ENCODE results near the gene SH2D4B. TPM values are rescaled to one million over a fixed set of nuclear protein-coding genes. Genes with fewer than 3 reads are reported as not detected.

Gene SH2D4B
- total RNA-seq, 1 experiment from 2014 or later = 0.07 TPM

- H3K79me2 ChIP-seq (ENCODE audit: insufficient read depth, low read length) = no peaks in the 10 kb centered on the region
- Mint-ChIP-seq H3K4me3 (no peak overlapping the region), H3K27me3 (ENCODE audit: low read depth) (peaks cover 9% of the 10 kb centered on the region), H3K4me1 (no peaks in the 10 kb centered on the region; a peak in 1 of 4 replicates), H3K36me3 (ENCODE audit: insufficient read depth in 1 of 3, low read depth in 3 of 3) (no peaks in the 10 kb centered on the region), H3K27ac (no peak overlapping the region), H3K9me3 (no peaks in the 10 kb centered on the region)
- H2BK12ac ChIP-seq (ENCODE audit: insufficient read length, low read depth, low read length) = no peak overlapping the region
- H3K4me2 ChIP-seq (ENCODE audit: insufficient read depth, insufficient read length, low read length) = no peak overlapping the region
- no peak overlapping the region for H4K91ac ChIP-seq (ENCODE audit: insufficient read length, low read depth, low read length)
- no CpG with 5 or more reads among the region's 5 CpGs for WGBS (ENCODE audit: extremely low coverage, insufficient read length, low lambda C conversion rate)
- no peak overlapping the region for H2AFZ ChIP-seq (ENCODE audit: low read length)
- no peak overlapping the region for H4K5ac ChIP-seq (ENCODE audit: insufficient read length, low read depth, low read length)
- no peak overlapping the region for H3K4ac ChIP-seq (ENCODE audit: low read depth, low read length)
- no peak overlapping the region for H2BK20ac ChIP-seq (ENCODE audit: low read depth, low read length, poor library complexity, severe bottlenecking)
- no peak overlapping the region for H3T11ph ChIP-seq (ENCODE audit: low read length)
- H3K27me3 ChIP-seq (ENCODE audit: insufficient read depth, low read length) = no peaks in the 10 kb centered on the region
- TF ChIP-seq CTCF (conservative IDR thresholded peaks at IDR 0.05) = 0 out of 3 replicates have a peak, but pooled peaks have one; percentile 19
- H3K9me3 ChIP-seq (ENCODE audit: control insufficient read depth, low read depth, low read length) = no peaks in the 10 kb centered on the region
- H2BK5ac ChIP-seq (ENCODE audit: insufficient read length, low read length) = no peak overlapping the region
- H4K8ac ChIP-seq (replicated peaks; ENCODE audit: insufficient read length, low read depth, low read length) = no peak overlapping the region
- H3K23ac ChIP-seq (ENCODE audit: insufficient read length, low read depth, low read length) = no peak overlapping the region
- no peak overlapping the region for H2BK15ac ChIP-seq (ENCODE audit: low read depth, low read length)
- H4K20me1 ChIP-seq (ENCODE audit: control insufficient read depth, insufficient read depth, insufficient read length) = no peaks in the 10 kb centered on the region
- no peaks in the 10 kb centered on the region for H3K4me1 ChIP-seq (ENCODE audit: insufficient read depth, low read length)
- no peak overlapping the region for H3K56ac ChIP-seq (ENCODE audit: insufficient read length, low read depth, low read length)
- H2AK5ac ChIP-seq (ENCODE audit: insufficient read length, low read length) = no peak overlapping the region
- no peak for DNase-seq
- H3K9ac ChIP-seq (ENCODE audit: extremely low read depth, insufficient read length, low read length) = no peak overlapping the region
- H3K27ac ChIP-seq (ENCODE audit: insufficient read length, low read depth, low read length) = no peak overlapping the region
- no peaks in the 10 kb centered on the region for H3K23me2 ChIP-seq (ENCODE audit: insufficient read length, low read depth, low read length, poor library complexity, severe bottlenecking)
- no peak overlapping the region for H2BK120ac ChIP-seq (ENCODE audit: low read depth, low read length, poor library complexity, severe bottlenecking)
- H3K18ac ChIP-seq (ENCODE audit: insufficient read length, low read depth, low read length) = no peak overlapping the region
- no peak overlapping the region for H3K14ac ChIP-seq (ENCODE audit: insufficient read depth, low read length)
- no peaks in the 10 kb centered on the region for H3K79me1 ChIP-seq (ENCODE audit: insufficient read depth, low read depth, low read length, poor library complexity, severe bottlenecking)
Observed at GRCh38 chr10:80694930-80695329, 157.2 kb downstream of the SH2D4B start.

Other genes with a start within 250 kb of the SH2D4B start
- 1.8 and 2.1 TPM in 2 replicates for gene MAT1A, start 248.2 kb upstream of the SH2D4B start, total RNA-seq (2021)
- not detected in 2 replicates for gene DYDC1, start 181.1 kb upstream of the SH2D4B start, total RNA-seq (2021)
- gene DYDC2, start 181.1 kb upstream of the SH2D4B start, total RNA-seq (2021) = 2.6 and 2.8 TPM in 2 replicates
- gene PRXL2A, start 129.4 kb upstream of the SH2D4B start, total RNA-seq (2021) = 43.4 and 47.1 TPM in 2 replicates
- gene TSPAN14, start 83.6 kb upstream of the SH2D4B start, total RNA-seq (2021) = 46.6 and 46.8 TPM in 2 replicates